Ramos (cell line): Measurements from ENCODE around the gene LYPD5.
"Not testable (repeated sequence)": the region's sequence is repeated elsewhere in the genome, so short reads cannot be mapped to it uniquely, and the experiment has no call there.

Experiments
- in situ Hi-C: fragments of 300-500 bp; cut with MboI; formaldehyde crosslinking; loops from one replicate; pipeline ENCODE4 v1.14.3; 2022; ENCODE audit warnings: low sequenced_read_pairs; ENCODE audit not compliant: unreplicated experiment

LYPD5 gene

DNA sequence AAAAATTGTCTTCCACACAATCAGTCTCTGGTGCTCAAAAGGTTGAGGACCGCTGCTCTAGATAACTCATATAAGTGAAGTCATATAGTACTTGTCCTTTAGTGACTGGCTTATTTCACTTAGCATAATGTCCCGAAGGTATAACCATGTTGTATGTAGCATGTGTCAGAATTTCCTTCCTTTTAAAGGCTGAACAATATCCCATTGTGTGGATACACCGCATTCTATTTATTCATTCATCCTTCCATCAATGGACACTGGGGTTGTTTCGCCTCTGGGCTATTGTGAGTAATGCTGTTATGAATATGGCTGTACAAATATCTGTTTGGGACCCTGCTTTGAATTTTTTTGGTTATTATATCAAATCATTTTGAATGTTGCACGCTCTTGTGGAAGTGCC lies 4.6 kb upstream of the LYPD5 start:
- in situ Hi-C loops: no loop called here

DNA sequence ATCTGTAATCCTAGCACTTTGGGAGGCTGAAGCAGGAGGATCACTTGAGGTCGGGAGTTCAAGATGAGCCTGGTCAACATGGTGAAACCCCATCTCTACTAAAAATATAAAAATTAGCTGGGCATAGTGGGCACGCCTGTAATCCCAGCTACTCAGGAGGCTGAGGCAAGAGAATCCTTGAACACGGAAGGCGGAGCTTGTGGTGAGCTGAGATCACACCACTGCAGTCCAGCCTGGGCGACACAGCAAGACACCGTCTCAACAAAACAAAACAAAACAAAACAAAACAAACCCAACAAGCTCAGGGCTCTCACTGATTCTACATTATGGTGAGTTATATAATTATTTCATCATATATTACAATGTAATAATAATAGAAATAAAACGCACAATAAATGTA lies 4.2 kb upstream of the LYPD5 start:
- in situ Hi-C loops: not testable (repeated sequence)

DNA sequence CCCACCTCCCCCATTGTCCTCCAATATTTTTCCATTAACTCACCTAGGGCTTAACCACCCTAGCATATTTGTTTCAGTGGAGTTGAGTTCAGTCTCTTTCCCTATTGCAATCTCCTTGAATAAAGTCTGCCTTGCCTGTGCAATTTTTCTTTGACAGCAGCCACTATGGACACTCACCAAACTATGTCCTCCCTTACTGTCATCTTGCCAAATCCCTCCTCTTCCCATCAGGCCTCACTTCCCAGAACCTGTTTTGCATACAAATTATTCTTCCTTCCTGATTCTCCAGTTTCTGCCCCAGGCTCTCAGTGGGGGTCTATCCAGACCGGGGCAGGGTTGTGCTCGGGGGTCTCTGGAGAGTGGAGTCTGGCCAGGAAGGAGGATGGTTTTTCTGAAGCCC lies 2.2 kb upstream of the LYPD5 start:
- in situ Hi-C loops: no loop called here

DNA sequence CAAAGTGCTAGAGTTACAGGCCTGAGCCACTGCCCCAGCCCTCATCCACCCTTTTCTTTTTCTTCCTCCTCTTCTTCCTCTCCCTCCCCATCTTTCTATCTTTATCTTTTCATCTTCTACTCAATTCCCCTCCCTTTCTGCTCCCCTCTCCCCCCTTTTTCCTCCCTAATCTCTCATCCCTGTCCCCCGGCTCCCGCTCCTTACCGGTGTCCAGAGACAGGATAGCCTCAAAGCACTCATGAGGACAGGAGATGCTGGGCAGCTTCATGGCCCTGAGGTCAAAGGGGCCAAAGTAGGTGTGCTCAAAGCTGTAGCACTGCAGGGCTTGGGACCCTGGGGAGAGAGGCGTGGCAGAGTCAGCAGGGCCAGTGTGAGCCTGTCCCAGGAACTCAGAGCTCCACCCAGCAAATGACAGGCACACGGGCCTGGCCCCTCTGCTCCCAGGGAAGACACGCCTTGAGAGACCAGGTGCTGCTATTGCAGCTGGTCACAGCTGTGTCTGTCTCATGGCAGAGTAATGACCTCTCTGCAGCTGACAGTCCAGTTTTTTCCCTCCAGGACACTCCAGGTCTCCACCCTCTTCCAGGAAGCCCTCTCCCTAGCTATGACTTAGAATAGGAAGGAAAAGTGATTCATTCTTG lies 2.6 kb downstream of the LYPD5 start:
- in situ Hi-C loops: no loop called here

DNA sequence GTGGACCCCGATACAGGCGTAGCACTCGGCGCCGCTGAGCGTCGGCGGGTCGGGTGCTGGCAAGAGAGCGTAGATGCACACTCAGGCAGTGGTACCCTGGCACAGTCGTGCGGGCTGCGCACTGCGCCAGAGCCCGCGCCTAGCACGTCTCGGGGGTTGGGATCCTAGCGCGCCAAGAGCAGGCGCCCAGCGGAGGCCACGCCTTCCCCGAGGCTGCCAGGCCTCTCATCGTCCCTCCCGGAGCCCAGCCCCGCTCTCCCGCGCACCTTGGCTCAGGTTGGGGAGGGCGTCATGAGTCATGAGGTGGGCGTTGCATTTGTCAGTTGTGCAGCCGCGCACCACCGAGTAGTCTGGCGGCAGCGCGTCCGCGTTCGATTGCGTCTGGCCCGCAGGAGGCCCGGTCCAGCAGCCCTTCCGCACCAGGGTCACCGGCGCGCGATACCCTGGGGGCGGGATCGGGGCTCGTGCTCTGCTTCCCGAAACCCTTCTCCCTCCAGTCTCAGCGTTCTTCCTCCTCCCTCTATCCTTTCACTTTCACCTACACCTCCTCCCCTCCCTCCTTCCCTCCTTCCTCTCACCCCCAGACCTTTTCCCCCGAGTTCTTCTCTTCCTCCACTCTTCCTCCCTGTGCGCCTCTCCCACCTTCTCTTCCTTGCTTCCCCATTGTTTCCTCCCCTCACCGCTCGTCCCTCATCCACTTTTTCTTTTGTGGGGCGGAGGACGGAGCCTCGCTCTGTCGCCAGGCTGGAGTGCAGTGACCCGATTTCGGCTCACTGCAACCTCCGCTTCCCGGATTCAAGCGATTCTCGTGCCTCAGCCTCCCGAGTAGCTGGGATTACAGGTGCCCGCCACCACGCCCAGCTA lies 3.5 kb downstream of the LYPD5 start:
- in situ Hi-C loops: no loop called here

DNA sequence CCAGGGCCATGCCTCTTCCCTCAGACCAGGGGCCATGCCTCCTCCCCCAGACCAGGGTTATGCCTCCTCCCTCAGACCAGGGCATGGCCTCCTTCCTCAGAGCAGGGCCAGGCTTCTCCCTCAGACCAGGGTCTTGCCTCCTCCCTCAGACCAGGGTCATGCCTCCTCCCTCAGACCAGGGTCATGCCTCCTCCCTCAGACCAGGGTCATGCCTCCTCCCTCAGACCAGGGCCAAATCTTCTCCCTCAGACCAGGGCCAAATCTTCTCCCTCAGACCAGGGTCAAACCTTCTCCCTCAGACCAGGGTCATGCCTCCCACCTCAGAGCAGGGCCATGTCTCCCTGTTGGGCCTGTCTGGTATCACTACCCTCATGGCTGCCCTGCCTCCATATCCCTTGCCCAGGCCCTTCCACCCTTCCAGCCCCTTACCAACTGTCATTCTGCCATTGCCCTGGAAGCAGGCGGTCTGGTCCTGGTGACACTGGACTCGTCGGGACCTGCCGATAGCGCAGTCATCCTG lies 4.2 kb downstream of the LYPD5 start:
- in situ Hi-C loops: no loop called here

DNA sequence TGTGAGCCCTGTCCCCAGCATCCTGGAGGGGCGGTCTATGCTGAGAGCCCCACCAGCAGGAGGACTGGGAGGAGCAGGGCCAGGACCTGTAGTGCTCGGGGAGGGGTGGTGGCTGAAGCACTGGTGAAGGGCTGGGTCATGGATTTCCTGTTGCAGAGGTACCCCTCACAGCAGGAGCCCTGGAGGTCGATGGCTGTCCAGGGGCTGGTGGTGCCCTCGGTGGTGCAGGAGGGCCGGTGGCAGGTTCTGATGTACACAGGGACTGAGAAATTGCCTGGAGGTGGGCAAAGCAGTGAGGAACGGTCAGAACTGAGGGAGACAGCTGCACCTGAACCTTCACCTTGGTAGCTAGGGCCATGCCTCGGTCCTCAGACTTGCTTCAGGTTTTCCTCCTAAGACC lies 4.7 kb downstream of the LYPD5 start:
- in situ Hi-C loops: no loop called here

DNA sequence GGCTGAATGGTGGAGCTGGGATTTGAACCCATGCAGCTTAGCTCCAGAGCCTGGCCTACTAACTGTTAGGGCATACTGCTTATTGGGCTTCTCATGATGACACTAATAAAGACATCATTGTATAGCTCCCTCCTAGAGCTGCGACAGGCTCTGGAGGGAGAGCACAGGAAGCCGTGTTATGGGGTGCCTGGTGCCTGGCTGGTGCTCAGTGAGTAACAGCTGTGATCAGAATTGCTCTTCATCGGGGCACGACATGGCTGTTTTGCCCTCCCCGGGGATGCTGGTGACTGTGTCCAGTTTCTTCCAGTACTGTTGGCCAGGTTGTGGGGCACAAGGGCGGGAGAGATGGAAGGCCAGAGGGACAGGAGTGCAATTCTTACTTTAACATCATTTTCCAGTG lies 5.1 kb downstream of the LYPD5 start:
- in situ Hi-C loops: no loop called here

DNA sequence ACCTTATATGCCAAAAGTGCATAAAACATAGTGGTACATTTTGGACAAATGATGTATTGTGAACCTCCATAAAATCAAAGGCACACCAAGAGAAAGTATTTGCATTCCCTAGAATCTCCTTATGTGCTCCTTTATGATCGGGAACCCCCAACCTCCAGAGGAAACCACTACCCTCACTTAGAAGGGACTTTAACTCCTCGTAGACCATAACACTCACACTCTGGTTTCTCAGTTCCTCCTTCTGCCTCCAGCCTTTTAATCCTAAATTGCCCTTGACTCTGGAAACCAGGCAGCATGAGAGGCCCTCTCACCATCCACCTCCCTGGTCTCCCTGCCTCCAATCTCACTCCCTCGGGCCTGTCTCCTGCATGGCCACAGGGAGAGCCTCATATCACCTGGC lies 11.7 kb downstream of the LYPD5 start:
- in situ Hi-C loops: no loop called here

DNA sequence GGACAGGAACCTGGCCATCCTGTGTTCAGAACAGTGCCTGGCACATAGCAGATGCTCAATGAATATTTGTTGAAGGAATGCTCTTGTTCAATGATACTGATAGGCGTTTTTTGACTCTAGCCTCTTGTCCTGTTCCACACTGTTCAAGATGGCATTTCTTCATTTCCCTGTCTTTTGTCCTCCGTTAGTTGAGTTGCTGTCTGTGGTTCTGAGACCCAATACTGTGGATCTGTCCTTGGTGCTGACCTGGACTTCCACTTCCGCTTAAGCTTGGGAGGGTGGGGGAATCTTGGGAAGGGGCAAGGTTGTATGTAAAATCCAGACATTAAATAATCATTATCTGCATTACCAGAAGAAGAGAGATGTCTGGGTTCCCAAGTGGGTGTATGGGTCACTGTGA lies 13.2 kb downstream of the LYPD5 start:
- in situ Hi-C loops: loop anchor here (5.0 kb wide), 1 partner anchor 42 kb away; no protein-coding TSS in a partner anchor

DNA sequence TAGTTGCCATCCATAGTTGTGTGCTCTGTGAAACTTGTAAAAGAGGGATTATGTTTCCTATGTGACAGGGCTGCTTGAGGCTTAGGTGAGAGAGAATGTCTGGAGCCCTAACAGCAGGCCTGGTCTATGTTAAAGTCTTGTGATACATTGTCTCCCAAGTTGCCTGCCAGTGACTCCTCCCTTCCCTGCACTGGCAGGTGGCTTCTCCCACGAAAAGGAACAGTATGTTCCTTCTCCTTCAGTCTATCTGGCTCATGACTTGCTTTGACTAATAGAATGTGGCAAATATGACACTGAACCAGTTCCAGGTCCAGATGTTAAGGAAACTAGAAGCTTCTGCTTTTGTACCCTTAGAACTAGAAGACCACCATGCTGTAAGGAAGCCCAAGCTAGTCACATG lies 15.6 kb downstream of the LYPD5 start:
- in situ Hi-C loops: loop anchor here (5.0 kb wide), 1 partner anchor 39 kb away; no protein-coding TSS in a partner anchor

DNA sequence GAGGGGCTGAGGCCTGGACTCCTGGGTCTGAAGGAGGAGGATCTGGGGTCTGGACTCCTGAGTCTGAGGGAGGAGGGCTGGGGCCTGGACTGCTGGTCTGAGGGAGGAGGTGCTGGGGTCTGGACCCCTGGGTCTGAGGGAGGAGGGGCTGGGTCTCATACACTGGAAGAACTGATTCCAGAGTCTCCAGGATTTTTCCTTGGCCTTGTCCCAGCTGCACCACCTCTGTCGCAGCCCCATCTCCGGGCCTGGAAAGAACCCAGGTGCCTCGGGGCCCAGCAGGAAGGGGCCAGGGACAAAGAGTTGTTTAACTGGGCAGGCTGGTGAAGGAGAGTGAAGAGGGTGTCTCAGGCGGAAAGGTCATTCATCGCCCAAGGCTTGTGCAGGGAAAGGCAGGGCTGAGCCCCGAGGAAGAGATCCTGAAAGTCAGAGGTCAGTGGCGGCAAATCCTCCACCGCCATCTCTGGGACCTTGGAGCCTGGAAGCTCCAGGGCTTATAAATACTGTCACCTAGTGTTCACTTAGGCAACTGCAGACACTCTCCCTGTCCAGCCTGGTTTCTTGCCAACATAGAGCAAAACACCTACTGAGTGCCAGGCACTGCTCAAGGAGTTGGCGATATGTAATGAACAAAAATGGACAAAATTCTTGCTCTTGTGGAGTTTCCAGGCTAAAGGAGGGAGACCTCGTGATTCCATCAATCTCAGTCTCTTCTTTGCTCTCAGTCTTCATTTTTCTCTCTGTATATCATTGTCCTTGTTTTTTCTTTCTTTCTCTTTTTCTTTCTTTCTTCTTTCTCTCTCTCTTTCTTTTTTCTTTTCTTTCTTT lies 17.1 kb downstream of the LYPD5 start:
- in situ Hi-C loops: loop anchor here (5.0 kb wide), 1 partner anchor 38 kb away; no protein-coding TSS in a partner anchor

DNA sequence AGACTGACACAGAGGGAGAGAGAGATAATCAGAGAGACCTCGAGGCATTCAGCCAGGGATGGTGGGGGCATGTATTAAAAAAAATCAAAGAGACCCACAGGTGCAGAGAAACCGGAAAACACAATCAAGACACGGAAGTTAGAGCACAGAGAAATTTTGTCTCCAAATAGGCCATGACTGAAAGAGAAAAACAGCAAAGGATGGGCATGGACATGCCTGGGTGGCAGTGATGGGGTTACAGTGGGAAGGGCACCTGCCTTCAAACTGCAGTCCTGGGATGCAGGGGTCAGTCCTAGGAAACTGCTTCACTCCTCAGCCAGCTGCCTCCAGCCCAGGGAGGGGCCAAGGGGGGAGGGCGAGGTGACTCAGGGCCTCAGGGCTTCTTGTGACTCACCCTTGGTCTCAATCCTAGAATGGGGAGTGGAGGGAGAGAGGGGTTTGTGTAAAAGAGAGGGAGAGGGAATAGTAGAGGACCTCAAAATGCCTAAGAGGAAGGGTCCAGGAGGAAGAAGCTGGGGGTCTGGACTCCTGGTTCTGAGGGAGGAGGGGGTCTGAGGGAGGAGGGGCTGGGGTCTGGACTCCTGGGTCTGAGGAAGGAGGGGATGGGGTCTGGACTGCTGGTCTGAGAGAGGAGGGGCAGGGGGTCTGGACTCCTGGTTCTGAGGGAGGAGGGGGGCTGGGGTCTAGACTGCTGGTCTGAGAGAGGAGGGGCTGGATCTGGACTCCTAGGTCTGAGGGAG lies 17.8 kb downstream of the LYPD5 start:
- in situ Hi-C loops: no loop called here

DNA sequence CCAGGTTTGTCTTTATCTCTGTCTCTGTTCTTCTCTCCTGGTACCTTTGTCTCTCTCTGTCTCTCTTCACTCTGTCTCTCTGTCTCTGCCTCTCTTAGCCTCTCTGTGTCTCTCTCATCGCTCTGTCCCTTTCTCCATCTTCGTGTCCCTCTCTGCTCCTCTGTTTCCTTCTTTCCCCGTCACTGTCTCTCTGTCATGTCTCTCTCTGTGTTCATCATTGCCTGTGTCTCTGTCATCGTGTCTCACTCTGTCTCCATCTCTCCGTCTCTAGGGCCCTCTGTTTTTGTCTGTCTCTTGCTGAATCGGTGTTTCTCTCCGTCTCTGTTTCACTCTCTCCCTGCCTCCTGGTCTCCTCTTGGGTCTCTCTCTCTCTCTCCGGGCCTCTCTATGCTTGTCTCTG lies 18.6 kb downstream of the LYPD5 start:
- in situ Hi-C loops: no loop called here

DNA sequence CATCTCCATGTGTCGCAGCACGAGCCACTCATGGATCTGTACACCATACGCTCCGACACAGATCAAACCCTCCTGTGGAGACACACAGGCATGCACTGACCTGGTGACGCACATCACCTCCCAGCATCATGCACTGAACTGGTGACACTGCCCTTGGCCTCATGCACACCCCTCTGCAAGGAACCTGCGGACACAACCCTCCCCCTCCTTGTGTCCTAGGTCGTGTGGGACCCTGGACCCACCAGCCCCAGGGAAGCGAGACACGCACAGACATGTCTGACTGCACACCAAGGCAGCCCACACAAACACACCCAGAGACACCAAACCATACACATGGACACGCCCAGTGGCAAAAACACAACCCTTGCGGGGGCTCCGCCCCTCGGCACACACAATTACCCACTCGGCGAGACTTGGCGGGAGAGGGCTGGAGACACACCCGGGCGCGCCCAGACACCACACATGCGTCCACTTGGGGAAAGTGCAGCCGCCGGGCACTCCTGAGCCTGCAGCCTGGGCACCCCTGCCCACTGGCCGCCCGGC lies 19.5 kb downstream of the LYPD5 start:
- in situ Hi-C loops: no loop called here

DNA sequence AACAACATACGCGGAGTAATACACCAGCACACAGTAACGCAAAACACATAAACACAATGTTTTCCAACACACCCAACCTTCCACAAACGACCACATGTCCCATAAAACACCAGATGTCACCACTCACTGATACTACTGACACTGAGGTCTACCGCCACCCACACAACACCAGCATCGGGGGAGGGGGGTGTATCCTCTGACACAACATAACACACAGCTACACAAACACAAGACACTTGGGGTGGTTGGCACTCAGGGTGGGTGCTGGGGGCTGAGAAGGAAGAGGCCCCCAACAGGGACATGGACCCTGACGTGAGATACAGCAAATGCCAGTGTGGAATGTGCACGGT lies 20.0 kb downstream of the LYPD5 start:
- in situ Hi-C loops: no loop called here

DNA sequence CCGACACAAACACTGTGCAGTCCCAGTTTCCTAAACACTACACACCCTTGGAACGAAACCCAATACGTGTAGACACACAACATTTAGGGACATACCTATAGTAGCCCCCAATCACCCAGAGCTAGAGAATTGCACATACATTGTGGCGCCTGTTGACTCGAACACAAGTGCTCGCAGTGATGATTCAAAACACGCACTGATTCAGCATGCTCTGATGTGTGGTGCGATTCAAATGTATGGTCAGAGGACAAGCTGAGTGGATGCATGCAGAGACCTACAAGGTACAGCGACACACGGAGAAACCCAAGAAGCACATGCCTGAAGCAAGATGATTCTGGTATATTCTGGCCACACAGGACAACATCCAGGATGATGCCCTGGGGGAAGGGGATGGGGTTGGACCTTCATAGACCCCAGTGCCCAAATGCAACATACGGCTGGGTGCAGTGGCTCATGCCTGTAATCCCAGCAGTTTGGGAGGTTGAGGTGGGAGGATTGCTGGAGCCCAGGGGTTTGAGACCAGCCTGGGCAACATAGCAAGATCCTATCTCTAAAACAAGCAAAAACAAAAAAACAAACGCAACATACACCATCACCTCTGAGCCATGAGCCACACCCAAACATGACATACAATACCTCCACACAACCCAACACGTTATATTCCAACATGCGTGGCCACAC lies 20.5 kb downstream of the LYPD5 start:
- in situ Hi-C loops: no loop called here

DNA sequence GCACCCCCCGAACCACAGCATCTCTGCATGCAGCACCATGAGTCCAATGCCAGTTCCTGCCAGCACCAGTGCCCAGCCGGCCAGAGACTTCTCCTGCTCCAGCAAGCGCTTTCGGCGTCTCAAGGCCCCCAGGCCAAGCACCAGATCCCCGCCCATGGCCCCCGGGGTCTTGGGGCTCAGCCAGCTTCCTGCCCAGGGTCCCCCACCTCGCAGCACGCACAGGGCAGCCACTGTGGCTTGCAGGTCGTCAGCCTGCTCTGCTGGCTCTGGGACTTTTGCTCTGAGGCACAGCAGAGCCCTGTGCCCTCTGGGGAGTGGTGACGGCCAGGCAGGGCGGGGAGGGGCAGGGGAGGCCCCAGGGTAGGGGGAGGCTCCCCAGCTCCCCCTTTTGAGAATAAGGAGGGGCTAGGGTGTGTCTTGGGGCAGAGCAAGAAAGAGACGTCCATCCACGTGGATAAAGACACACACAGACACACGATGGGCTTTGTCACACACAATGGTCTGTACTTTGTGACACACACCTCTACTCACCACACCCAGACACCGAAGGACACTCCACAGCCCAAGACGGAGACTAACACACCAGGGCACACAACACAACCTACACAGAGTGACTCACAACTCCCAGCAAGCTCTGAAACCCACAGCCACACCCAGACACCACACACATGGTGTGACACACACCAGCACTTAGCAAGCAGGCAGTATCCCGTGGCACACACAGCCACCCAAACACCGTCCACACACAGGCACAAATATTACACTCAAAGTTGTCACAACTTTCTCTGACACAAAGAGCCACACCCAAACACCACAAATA lies 21.3 kb downstream of the LYPD5 start, which contains the start of gene KCNN4:
Gene KCNN4, minus strand, starts transcription at position 268 of the 820 bp plus-strand sequence. Its CDS starts 112 bp downstream, at position 156.
- in situ Hi-C loops: no loop called here
